Mucosa of descending colon (tissue), 3 donors: ENCODE data around the gene LTB4R. TPM values are rescaled to one million over a fixed set of nuclear protein-coding genes. Genes with fewer than 3 reads are reported as not detected.

Experiments used
- ATAC-seq: fragments of 200-7000 bp; cut with Tn5 transposase; one replicate; pipeline ENCODE4 v1.9.1; 2020; ENCODE audit warnings: mild to moderate bottlenecking, moderate library complexity
- DNase-seq, 3 donors: peaks; one replicate each; pipeline ENCODE4 v3.0.0-alpha.2; 2020
- H3K36me3 ChIP-seq: fragments of 200-600 bp; one replicate; pipeline ENCODE4 v1.8.0; 2021; ENCODE audit warnings: low read depth, mild to moderate bottlenecking
- H3K4me1 ChIP-seq: fragments of 200-600 bp; one replicate; pipeline ENCODE4 v1.8.0; 2021; ENCODE audit warnings: low read depth, mild to moderate bottlenecking
- H3K4me3 ChIP-seq: fragments of 200-600 bp; one replicate; pipeline ENCODE4 v1.8.0; 2021; ENCODE audit warnings: mild to moderate bottlenecking
- H3K9me3 ChIP-seq: fragments of 200-600 bp; one replicate; pipeline ENCODE4 v1.8.0; 2021; ENCODE audit warnings: mild to moderate bottlenecking
- intact Hi-C, 2 donors: fragments of 100-400 bp; cut with DNase I in 1 of 2; cut with micrococcal nuclease in 1 of 2; formaldehyde crosslinking; loops; one replicate each; pipeline versions ENCODE4 v1.11.0 to v1.11.1; 2022; cut with DNase I, micrococcal nuclease
- total RNA-seq, 3 donors: library from RNA; stranded (reverse); fragmentation: NEBNext Ultra II Directional in 2 of 3; extraction: Animal tissue kit (Norgen Biotek cat#: 25700) in 2 of 3; gene quantifications; one replicate each; pipeline versions ENCODE4 v1.2.1 to v1.2.4, GENCODE V29; 2021 to 2023
- TF ChIP-seq, protein P1 (sequence below): fragments of 200-600 bp; IDR thresholded peaks from one replicate; pipeline ENCODE4 v1.8.0; 2022; ENCODE audit warnings: antibody characterized with exemption, mild to moderate bottlenecking
- donor health status: DM: no; HTN: no; CAD: no; lungs with moderate emphysema.
- donor health status: DM: no; HTN: no; CAD: no.
- donor health status: DM: no; HTN: yes; CAD: no.

LTB4R gene
- total RNA-seq, 3 donors from 2014 or later: 3.4 to 6.1 (median 3.8) TPM

DNA sequence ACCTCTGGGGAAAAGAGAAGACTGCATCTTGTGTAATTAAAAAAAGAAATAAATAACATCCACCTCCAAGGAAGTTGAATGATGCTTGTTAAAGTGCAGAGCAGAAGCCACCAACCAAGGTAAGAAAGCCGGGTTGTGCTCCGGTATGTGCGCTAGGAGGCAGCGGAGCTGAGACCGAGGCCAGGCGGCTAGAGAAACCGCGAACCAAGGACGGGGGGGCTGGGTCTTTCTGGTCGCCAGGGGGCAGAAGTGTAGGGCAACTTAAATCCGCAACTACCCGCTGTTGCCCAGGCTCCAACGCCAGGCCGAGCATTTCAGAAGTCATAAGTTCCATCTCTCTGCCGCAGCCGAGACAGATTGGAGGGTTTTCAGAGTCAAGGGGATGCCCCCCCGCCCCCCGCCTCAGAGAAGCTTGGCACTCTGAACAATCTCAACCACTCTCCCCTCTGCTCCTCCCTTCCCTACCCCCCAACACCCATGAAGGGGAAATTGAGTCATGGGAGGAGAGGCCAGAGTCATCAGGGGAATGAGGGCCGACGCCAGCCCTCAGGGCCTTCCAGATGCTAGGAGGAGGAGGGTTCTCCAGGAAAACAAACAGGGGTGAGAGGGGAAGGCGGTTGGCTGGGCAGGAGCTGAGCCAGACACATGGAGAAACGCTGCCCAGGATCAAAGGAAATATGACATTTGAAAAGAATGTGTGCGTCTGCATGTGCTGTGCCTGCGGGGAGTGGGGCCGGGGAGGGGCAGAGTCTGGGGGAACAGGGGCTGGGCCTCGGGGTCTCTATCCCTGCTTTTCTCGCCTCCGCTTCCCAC, 54.5 kb downstream of the LTB4R start:
- intact Hi-C loops: loop anchor here (5.0 kb wide), 2 partner anchors 34 to 66 kb away; no protein-coding TSS in a partner anchor
- H3K9me3 ChIP-seq: no peaks in the 10 kb centered on the region
- ATAC-seq: peak; percentile 61
- no peaks in the 10 kb centered on the region for H3K36me3 ChIP-seq
- H3K4me3 ChIP-seq: no peak overlapping the region
- H3K4me1 ChIP-seq: peaks cover 5% of the 10 kb centered on the region
- peak; percentile 88 to 93 (median 88) for DNase-seq
- TF ChIP-seq, protein P1, sequence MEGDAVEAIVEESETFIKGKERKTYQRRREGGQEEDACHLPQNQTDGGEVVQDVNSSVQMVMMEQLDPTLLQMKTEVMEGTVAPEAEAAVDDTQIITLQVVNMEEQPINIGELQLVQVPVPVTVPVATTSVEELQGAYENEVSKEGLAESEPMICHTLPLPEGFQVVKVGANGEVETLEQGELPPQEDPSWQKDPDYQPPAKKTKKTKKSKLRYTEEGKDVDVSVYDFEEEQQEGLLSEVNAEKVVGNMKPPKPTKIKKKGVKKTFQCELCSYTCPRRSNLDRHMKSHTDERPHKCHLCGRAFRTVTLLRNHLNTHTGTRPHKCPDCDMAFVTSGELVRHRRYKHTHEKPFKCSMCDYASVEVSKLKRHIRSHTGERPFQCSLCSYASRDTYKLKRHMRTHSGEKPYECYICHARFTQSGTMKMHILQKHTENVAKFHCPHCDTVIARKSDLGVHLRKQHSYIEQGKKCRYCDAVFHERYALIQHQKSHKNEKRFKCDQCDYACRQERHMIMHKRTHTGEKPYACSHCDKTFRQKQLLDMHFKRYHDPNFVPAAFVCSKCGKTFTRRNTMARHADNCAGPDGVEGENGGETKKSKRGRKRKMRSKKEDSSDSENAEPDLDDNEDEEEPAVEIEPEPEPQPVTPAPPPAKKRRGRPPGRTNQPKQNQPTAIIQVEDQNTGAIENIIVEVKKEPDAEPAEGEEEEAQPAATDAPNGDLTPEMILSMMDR: peak; percentile 87

DNA sequence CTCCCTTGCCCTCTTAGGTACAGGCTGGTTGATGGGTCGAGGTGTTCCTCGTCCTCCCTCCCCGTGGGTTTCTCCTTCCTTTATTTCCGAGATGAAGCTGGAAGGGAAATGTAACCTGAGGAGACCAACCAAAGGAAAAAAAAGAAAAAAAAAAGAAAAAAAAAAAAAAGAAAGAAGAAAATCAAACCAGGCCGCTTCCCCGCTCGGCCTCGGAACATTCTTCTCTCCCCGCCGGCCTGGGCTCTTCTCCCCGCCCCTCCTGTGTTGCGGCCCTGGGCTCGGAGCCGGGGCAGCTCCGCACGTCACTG, 55.1 kb downstream of the LTB4R start:
- peaks cover 5% of the 10 kb centered on the region for H3K4me1 ChIP-seq
- ATAC-seq: no peak
- no peaks in the 10 kb centered on the region for H3K36me3 ChIP-seq
- no peak for DNase-seq
- no peaks in the 10 kb centered on the region for H3K9me3 ChIP-seq
- intact Hi-C loops: loop anchor here (5.0 kb wide), 2 partner anchors 34 to 66 kb away; no protein-coding TSS in a partner anchor
- no peak overlapping the region for H3K4me3 ChIP-seq
- TF ChIP-seq, protein P1: no peak

DNA sequence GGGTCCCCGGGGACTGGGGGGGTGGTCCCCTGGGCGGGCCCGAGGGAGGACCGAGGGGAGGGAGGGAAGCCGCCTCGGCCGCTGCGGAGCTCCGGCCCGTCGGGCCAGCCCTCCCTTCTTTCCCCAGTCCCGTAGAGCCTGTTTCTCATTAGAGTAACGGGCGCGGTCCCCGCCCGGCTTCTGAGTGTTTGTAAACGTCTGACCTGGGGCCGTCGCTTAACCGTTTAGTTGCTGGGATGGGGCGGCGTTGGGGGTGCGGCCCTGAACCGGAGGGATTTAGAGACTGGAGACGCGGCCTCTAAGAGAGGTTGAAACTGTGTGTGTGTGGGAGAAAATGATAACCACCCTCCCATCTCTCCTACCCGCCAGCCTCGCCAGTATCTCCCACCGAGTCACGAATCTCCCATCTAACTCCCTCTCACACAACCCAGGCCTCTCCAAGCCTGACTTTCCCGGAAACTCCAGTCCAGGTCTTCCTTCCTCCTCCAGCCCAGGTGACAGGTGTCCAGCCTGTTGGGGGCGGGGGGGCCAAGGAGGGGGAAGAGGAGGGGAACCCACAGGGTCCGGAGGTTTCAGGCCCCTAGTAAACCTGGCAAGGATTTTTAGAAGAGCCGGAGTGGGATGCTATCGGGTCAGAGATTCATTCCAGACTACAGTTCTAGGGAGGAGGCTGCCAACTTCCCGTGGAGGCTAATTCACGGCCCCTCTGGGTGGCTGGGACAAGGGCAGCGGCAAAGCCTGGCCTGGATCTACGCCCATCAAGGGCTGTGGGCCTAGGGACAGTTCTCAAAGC, 55.6 kb downstream of the LTB4R start:
- DNase-seq: peak; percentile 92 to 95 (median 93)
- ATAC-seq: peak; percentile 82
- peaks cover 5% of the 10 kb centered on the region for H3K4me1 ChIP-seq
- TF ChIP-seq, protein P1: no peak
- intact Hi-C loops: loop anchor here (5.0 kb wide), 2 partner anchors 35 to 65 kb away; no protein-coding TSS in a partner anchor
- H3K36me3 ChIP-seq: no peaks in the 10 kb centered on the region
- no peaks in the 10 kb centered on the region for H3K9me3 ChIP-seq
- H3K4me3 ChIP-seq: peak overlapping the region; percentile 14

Other genes starting within 250 kb of the LTB4R start
- 1 to 10 TPM in 1 of 3 donors, under 1 TPM in 1, not detected in 1; 0.14 to 2.2 TPM for gene CPNE6, start 239.9 kb upstream of the LTB4R start, total RNA-seq
- 100 to 1,000 TPM in 2 of 3 donors, 10 to 100 TPM in 1; 64.7 to 150 (median 150) TPM for gene PCK2, start 217.2 kb upstream of the LTB4R start, total RNA-seq
- 100 to 1,000 TPM in 1 of 3 donors, 10 to 100 TPM in 2; 65.8 to 101 (median 84.9) TPM for gene DCAF11, start 196.7 kb upstream of the LTB4R start, total RNA-seq
- 1 to 10 TPM; 2.3 to 4.5 (median 2.8) TPM for gene NRL, start 196.6 kb upstream of the LTB4R start, total RNA-seq
- 1 to 10 TPM in 2 of 3 donors, under 1 TPM in 1; 0.79 to 1.9 (median 1.3) TPM for gene FITM1, start 180.8 kb upstream of the LTB4R start, total RNA-seq
- 100 to 1,000 TPM; 188 to 279 (median 203) TPM for gene PSME1, start 175.3 kb upstream of the LTB4R start, total RNA-seq
- 10 to 100 TPM; 18.3 to 24.9 (median 20.4) TPM for gene EMC9, start 169.9 kb upstream of the LTB4R start, total RNA-seq
- 100 to 1,000 TPM; 141 to 295 (median 191) TPM for gene PSME2, start 164.9 kb upstream of the LTB4R start, total RNA-seq
- gene RNF31, start 164.0 kb upstream of the LTB4R start, total RNA-seq: 10 to 100 TPM; 52.8 to 66.2 (median 59.0) TPM
- 100 to 1,000 TPM in 2 of 3 donors, 10 to 100 TPM in 1; 78.7 to 119 (median 103) TPM for gene IRF9, start 150.2 kb upstream of the LTB4R start, total RNA-seq
- 10 to 100 TPM; 14.9 to 17.0 (median 16.8) TPM for gene REC8, start 139.4 kb upstream of the LTB4R start, total RNA-seq
- gene IPO4, start 122.7 kb upstream of the LTB4R start, total RNA-seq: 10 to 100 TPM; 23.2 to 29.3 (median 26.8) TPM
- gene TM9SF1, start 116.1 kb upstream of the LTB4R start, total RNA-seq: 10 to 100 TPM; 41.7 to 49.1 (median 47.1) TPM
- under 1 TPM in 2 of 3 donors, not detected in 1; 0.36 to 0.82 TPM for gene TSSK4, start 105.8 kb upstream of the LTB4R start, total RNA-seq
- gene CHMP4A, start 98.0 kb upstream of the LTB4R start, total RNA-seq: 10 to 100 TPM; 47.6 to 67.8 (median 49.5) TPM
- 10 to 100 TPM; 11.1 to 14.8 (median 13.2) TPM for gene MDP1, start 95.4 kb upstream of the LTB4R start, total RNA-seq
- 100 to 1,000 TPM; 108 to 150 (median 131) TPM for gene NEDD8, start 79.1 kb upstream of the LTB4R start, total RNA-seq
- gene GMPR2, start 78.6 kb upstream of the LTB4R start, total RNA-seq: 10 to 100 TPM; 59.7 to 83.5 (median 61.6) TPM
- gene TINF2, start 68.9 kb upstream of the LTB4R start, total RNA-seq: 10 to 100 TPM; 51.5 to 64.8 (median 58.4) TPM
- 1 to 10 TPM; 2.2 to 3.3 (median 2.4) TPM for gene TGM1, start 48.3 kb upstream of the LTB4R start, total RNA-seq
- gene RABGGTA, start 39.9 kb upstream of the LTB4R start, total RNA-seq: 10 to 100 TPM; 31.6 to 52.9 (median 41.3) TPM
- gene DHRS1, start 11.7 kb upstream of the LTB4R start, total RNA-seq: 10 to 100 TPM; 30.6 to 56.9 (median 54.9) TPM
- 10 to 100 TPM; 24.1 to 29.2 (median 29.1) TPM for gene NOP9, start 11.7 kb upstream of the LTB4R start, total RNA-seq
- 10 to 100 TPM in 2 of 3 donors, 1 to 10 TPM in 1; 8.5 to 15.8 (median 12.1) TPM for gene CIDEB, start 3.5 kb upstream of the LTB4R start, total RNA-seq
- gene LTB4R2, start 1.4 kb upstream of the LTB4R start, total RNA-seq: 1 to 10 TPM; 3.7 to 6.3 (median 5.0) TPM
- 10 to 100 TPM; 13.9 to 23.5 (median 20.7) TPM for gene ADCY4, start 23.6 kb downstream of the LTB4R start, total RNA-seq
- 10 to 100 TPM; 40.6 to 99.9 (median 71.7) TPM for gene RIPK3, start 28.5 kb downstream of the LTB4R start, total RNA-seq
- gene NFATC4, start 56.7 kb downstream of the LTB4R start, total RNA-seq: 100 to 1,000 TPM in 1 of 3 donors, 10 to 100 TPM in 2; 11.9 to 112 (median 25.2) TPM
- 10 to 100 TPM; 12.1 to 15.8 (median 13.4) TPM for gene NYNRIN, start 87.5 kb downstream of the LTB4R start, total RNA-seq
- gene CBLN3, start 118.2 kb downstream of the LTB4R start, total RNA-seq: 1 to 10 TPM; 2.2 to 3.9 (median 2.6) TPM
- 100 to 1,000 TPM in 1 of 3 donors, 10 to 100 TPM in 2; 85.9 to 102 (median 86.9) TPM for gene KHNYN, start 118.5 kb downstream of the LTB4R start, total RNA-seq
- 10 to 100 TPM; 43.3 to 64.1 (median 47.1) TPM for gene SDR39U1, start 131.3 kb downstream of the LTB4R start, total RNA-seq
- gene CMA1, start 196.8 kb downstream of the LTB4R start, total RNA-seq: 1 to 10 TPM in 2 of 3 donors, under 1 TPM in 1; 0.32 to 3.3 (median 1.6) TPM